D721Med (cell line): ENCODE measurements around the gene UBE2U.

Experiments
- DNase-seq: peaks from one replicate; pipeline ENCODE4 v3.0.0; 2011; ENCODE audit warnings: low spot score; ENCODE audit not compliant: insufficient read length
- FAIRE-seq: peaks from 2 replicates; lab custom pipeline; 2011; peaks lifted over from hg19 to GRCh38; lab: Jason Lieb, UNC
- CTCF ChIP-seq: IDR thresholded peaks from 2 replicates; pipeline ENCODE4 v1.5.1; 2012; ENCODE audit warnings: mild to moderate bottlenecking, control low read depth; ENCODE audit not compliant: insufficient read depth; ENCODE audit errors: missing control alignments

Gene UBE2U

GRCh38 chr1:64266991-64267390 is 63.6 kb downstream of the UBE2U start:
- DNase-seq (no peak), FAIRE-seq (no peak)
- TF ChIP-seq CTCF = no peak

GRCh38 chr1:64268653-64269557 is 65.5 kb downstream of the UBE2U start:
- FAIRE-seq (peak; percentile 6), DNase-seq (no peak)
- TF ChIP-seq CTCF = peak; percentile 89

GRCh38 chr1:64269558-64269884 is 66.1 kb downstream of the UBE2U start:
- DNase-seq (no peak), FAIRE-seq (no peak)
- TF ChIP-seq CTCF = no peak

- FAIRE-seq (no peak), DNase-seq (no peak)
- no peak for TF ChIP-seq CTCF
Measured at GRCh38 chr1:64280001-64280400, 76.6 kb downstream of the UBE2U start.

GRCh38 chr1:64282351-64282750 is 78.9 kb downstream of the UBE2U start:
- DNase-seq (no peak), FAIRE-seq (no peak)
- TF ChIP-seq CTCF = no peak

- DNase-seq (no peak), FAIRE-seq (no peak)
- TF ChIP-seq CTCF = no peak
Measured at GRCh38 chr1:64287071-64287470, 83.6 kb downstream of the UBE2U start.

GRCh38 chr1:64290420-64290819 is 87.0 kb downstream of the UBE2U start:
- no peak for FAIRE-seq
- no peak for DNase-seq
- no peak for TF ChIP-seq CTCF
